Measurements from ENCODE around the gene ACBD7. TPM values are rescaled to one million over a fixed set of nuclear protein-coding genes. Genes with fewer than 3 reads are reported as not detected.

The ACBD7 gene
- total RNA-seq, 2 donors from 2014 or later, result 3.7 to 8.5 TPM

DNA sequence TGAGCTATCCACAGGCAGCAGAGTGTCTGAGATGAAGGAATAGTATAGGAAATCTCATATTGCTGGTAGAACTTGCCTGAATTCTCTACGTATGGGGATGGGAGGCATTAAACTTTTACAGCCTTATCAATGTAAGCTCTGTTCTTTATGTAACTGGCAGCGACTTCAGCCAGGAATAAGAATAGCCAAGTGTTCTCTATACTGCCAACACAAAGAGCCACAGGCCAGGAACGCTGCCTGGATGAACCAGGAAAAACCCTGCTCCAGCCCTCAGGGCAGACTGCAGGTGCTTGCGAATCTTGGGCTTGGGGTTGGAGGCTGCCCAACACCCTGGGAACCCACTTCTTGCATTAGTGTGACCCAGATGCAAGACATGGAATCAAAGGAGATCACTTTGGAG lies 50.9 kb downstream of the ACBD7 start:
- Mint-ChIP-seq H3K36me3 (ENCODE audit: low read depth) (no peaks in the 10 kb centered on the region), H3K27me3 (ENCODE audit: insufficient read depth) (peaks cover 4% of the 10 kb centered on the region)

DNA sequence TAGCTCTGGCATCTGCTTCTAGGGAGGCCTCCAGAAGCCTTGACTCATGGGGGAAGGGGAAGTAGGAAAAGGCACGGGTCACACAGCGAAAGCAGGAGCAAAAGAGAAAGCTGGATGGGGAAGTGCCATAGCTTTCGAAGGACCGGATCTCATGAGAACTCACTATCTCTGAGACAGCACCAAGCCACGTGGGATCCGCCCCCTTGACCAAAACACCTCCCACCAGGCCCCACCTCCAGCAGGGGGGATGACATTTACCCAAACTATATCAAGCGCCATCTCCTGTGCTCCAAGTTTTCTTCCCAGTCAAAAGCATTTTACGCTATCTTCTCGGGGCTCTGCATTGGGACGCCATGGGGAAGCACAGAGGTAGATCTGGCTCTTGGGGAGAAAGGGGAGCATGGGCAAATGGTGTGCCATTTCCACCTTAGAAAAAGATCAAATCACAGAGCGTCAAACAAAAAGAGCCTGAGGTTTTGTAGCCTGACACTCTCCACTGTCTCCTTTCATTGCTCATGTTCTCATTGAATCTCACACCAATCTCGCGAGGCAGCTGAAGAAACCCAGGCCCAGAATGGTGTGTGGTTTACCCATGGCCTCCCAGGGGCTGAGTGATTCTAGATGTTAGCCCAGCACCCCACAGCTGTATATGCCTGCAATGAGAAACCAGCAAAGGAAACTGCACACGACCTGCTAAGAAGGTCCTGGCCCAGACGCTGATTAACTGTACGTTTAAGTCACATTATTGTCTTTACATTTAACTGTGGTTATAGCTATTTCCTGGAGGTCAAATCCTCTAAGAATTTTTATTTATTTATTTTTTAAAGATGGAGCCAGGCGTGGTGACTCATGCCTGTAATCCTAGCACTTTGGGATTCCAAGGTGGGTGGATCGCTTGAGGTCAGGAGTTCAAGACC lies 52.9 kb downstream of the ACBD7 start:
- Histone ChIP-seq H3K9me3 (ENCODE audit: control insufficient read depth, low read length) (no peaks in the 10 kb centered on the region), H3K9ac (ENCODE audit: extremely low read depth, low read length, poor library complexity, severe bottlenecking) (no peak overlapping the region), H3K4me1 (ENCODE audit: control insufficient read depth, insufficient read depth, low read length) (no peaks in the 10 kb centered on the region), H3K36me3 (ENCODE audit: control insufficient read depth, insufficient read depth, low read length) (no peaks in the 10 kb centered on the region), H3K27ac (ENCODE audit: low read depth, low read length) (no peak overlapping the region), H3K4me3 (ENCODE audit: low read length) (no peak overlapping the region), H3K27me3 (ENCODE audit: control insufficient read depth, insufficient read depth, low read length, poor library complexity, severe bottlenecking) (no peaks in the 10 kb centered on the region)
- Mint-ChIP-seq H3K36me3 (ENCODE audit: low read depth) (no peaks in the 10 kb centered on the region), H3K27ac (no peak overlapping the region), H3K4me3 (no peak overlapping the region), H3K4me1 (peaks cover 18% of the 10 kb centered on the region), H3K27me3 (ENCODE audit: insufficient read depth) (peaks cover 4% of the 10 kb centered on the region), H3K9me3 (no peaks in the 10 kb centered on the region)
- TF ChIP-seq, protein P1, sequence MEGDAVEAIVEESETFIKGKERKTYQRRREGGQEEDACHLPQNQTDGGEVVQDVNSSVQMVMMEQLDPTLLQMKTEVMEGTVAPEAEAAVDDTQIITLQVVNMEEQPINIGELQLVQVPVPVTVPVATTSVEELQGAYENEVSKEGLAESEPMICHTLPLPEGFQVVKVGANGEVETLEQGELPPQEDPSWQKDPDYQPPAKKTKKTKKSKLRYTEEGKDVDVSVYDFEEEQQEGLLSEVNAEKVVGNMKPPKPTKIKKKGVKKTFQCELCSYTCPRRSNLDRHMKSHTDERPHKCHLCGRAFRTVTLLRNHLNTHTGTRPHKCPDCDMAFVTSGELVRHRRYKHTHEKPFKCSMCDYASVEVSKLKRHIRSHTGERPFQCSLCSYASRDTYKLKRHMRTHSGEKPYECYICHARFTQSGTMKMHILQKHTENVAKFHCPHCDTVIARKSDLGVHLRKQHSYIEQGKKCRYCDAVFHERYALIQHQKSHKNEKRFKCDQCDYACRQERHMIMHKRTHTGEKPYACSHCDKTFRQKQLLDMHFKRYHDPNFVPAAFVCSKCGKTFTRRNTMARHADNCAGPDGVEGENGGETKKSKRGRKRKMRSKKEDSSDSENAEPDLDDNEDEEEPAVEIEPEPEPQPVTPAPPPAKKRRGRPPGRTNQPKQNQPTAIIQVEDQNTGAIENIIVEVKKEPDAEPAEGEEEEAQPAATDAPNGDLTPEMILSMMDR (conservative IDR thresholded peaks at IDR 0.05), result no peak
- DNase-seq, result peak; percentile 87
- WGBS, 2 experiments (ENCODE audit: insufficient coverage in 1 of 2, insufficient read length in 1 of 2), result 83 to 86% methylated on average over 13 to 18 of the region's 18 CpGs

More for the DNA sequence above, 50.9 kb downstream of the ACBD7 start:
- TF ChIP-seq, protein P1 (conservative IDR thresholded peaks at IDR 0.05), result no peak
- no peaks in the 10 kb centered on the region for H3K9me3 ChIP-seq (ENCODE audit: control insufficient read depth, low read length)
- no peaks in the 10 kb centered on the region for H3K4me1 ChIP-seq (ENCODE audit: control insufficient read depth, insufficient read depth, low read length)
- no peaks in the 10 kb centered on the region for H3K27me3 ChIP-seq (ENCODE audit: control insufficient read depth, insufficient read depth, low read length, poor library complexity, severe bottlenecking)
- H3K27ac ChIP-seq (ENCODE audit: low read depth, low read length), result no peak overlapping the region
- peaks cover 2% of the 10 kb centered on the region for H3K9me3 Mint-ChIP-seq
- no peaks in the 10 kb centered on the region for H3K36me3 ChIP-seq (ENCODE audit: control insufficient read depth, insufficient read depth, low read length)
- no peak overlapping the region for H3K4me3 ChIP-seq (ENCODE audit: low read length)
- WGBS, 2 experiments (ENCODE audit: insufficient coverage in 1 of 2, insufficient read length in 1 of 2), result 96 to 97% methylated on average over 4 of the region's 4 CpGs
- peaks cover 11% of the 10 kb centered on the region for H3K4me1 Mint-ChIP-seq
- no peak overlapping the region for H3K4me3 Mint-ChIP-seq
- no peak for DNase-seq
- H3K27ac Mint-ChIP-seq, result no peak overlapping the region
- no peak overlapping the region for H3K9ac ChIP-seq (ENCODE audit: extremely low read depth, low read length, poor library complexity, severe bottlenecking)

DNA sequence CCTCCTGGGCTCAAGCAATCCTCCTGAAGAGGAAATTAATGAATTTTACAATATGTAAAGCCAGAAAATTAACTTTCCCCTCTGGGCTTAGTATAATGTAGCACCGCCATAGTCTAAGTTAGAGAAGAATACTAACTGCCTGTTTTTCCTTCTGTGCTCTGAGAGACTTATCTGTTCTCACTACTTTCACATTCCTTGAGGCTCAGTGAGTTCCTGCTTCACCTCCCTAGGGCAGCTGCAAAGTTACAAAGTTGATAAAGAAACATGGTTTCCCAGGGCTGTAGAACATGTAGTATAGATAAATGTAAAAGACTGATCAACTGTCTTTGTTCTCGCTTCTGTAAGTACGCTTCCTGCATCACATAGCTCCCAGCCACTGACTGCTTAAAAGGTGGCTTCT lies 60.8 kb downstream of the ACBD7 start:
- no peak for DNase-seq
- Histone ChIP-seq H3K9me3 (ENCODE audit: control insufficient read depth, low read length) (no peaks in the 10 kb centered on the region), H3K27ac (ENCODE audit: low read depth, low read length) (no peak overlapping the region), H3K27me3 (ENCODE audit: control insufficient read depth, insufficient read depth, low read length, poor library complexity, severe bottlenecking) (no peaks in the 10 kb centered on the region), H3K9ac (ENCODE audit: extremely low read depth, low read length, poor library complexity, severe bottlenecking) (no peak overlapping the region), H3K36me3 (ENCODE audit: control insufficient read depth, insufficient read depth, low read length) (no peaks in the 10 kb centered on the region), H3K4me3 (ENCODE audit: low read length) (no peak overlapping the region), H3K4me1 (ENCODE audit: control insufficient read depth, insufficient read depth, low read length) (peaks cover 10% of the 10 kb centered on the region)
- peaks cover 7% of the 10 kb centered on the region for H3K9me3 Mint-ChIP-seq
- no peaks in the 10 kb centered on the region for H3K36me3 Mint-ChIP-seq (ENCODE audit: low read depth)
- H3K27me3 Mint-ChIP-seq (ENCODE audit: insufficient read depth), result no peaks in the 10 kb centered on the region
- TF ChIP-seq, protein P1 (conservative IDR thresholded peaks at IDR 0.05), result no peak
- peak overlapping the region; percentile 64 for H3K27ac Mint-ChIP-seq
- 87 to 89% methylated on average over 3 of the region's 3 CpGs for WGBS, 2 experiments (ENCODE audit: insufficient coverage in 1 of 2, insufficient read length in 1 of 2)
- no peak overlapping the region for H3K4me3 Mint-ChIP-seq
- peaks cover 21% of the 10 kb centered on the region for H3K4me1 Mint-ChIP-seq

Other genes starting within 250 kb of the ACBD7 start
- gene SUV39H2, start 209.9 kb downstream of the ACBD7 start, total RNA-seq, result 10 to 100 TPM; 35.4 to 37.6 TPM
- 1 to 10 TPM; 5.2 to 10.0 TPM for gene DCLRE1C, start 134.7 kb downstream of the ACBD7 start, total RNA-seq
- gene MEIG1, start 129.4 kb downstream of the ACBD7 start, total RNA-seq, result under 1 TPM in 1 of 2 donors, not detected in 1; 0.46 TPM
- gene OLAH, start 44.8 kb downstream of the ACBD7 start, total RNA-seq, result not detected
- gene RPP38, start 8.6 kb upstream of the ACBD7 start, total RNA-seq, result 10 to 100 TPM; 23.6 to 24.8 TPM
- 10 to 100 TPM; 21.7 to 21.9 TPM for gene NMT2, start 79.9 kb upstream of the ACBD7 start, total RNA-seq

All from endodermal cell (in vitro differentiated cells).